Vagina (tissue), 2 donors: ENCODE data around the gene RAB20.

Source experiments
- POLR2AphosphoS5 ChIP-seq, 2 donors: sonication (generic); formaldehyde crosslinking; IDR thresholded peaks; one replicate each; pipeline ENCODE4 v1.9.0; 2017; ENCODE audit warnings: antibody characterized with exemption in 2 of 2, mild to moderate bottlenecking in 2 of 2, low read depth in 1 of 2; ENCODE audit not compliant: insufficient read depth in 1 of 2
- TF ChIP-seq, protein P1 (sequence below), 3 experiments: fragments of 450-650 bp in 2 of 3; fragments of 200-600 bp in 1 of 3; sonication (generic) in 1 of 3; IDR thresholded peaks; one replicate each; pipeline ENCODE4 v1.5.1; 2017 to 2019; ENCODE audit warnings: antibody characterized with exemption in 3 of 3, mild to moderate bottlenecking in 2 of 3, moderate library complexity in 2 of 3

- TF ChIP-seq, protein P1, sequence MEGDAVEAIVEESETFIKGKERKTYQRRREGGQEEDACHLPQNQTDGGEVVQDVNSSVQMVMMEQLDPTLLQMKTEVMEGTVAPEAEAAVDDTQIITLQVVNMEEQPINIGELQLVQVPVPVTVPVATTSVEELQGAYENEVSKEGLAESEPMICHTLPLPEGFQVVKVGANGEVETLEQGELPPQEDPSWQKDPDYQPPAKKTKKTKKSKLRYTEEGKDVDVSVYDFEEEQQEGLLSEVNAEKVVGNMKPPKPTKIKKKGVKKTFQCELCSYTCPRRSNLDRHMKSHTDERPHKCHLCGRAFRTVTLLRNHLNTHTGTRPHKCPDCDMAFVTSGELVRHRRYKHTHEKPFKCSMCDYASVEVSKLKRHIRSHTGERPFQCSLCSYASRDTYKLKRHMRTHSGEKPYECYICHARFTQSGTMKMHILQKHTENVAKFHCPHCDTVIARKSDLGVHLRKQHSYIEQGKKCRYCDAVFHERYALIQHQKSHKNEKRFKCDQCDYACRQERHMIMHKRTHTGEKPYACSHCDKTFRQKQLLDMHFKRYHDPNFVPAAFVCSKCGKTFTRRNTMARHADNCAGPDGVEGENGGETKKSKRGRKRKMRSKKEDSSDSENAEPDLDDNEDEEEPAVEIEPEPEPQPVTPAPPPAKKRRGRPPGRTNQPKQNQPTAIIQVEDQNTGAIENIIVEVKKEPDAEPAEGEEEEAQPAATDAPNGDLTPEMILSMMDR (IDR thresholded peaks at IDR 0.05): no peak
- no peak for TF ChIP-seq POLR2AphosphoS5 (IDR thresholded peaks at IDR 0.05; ENCODE audit: insufficient read depth in 1 of 2, low read depth in 1 of 2)
These were observed 1.4 kb upstream of the RAB20 start for GRCh38 chr13:110562696-110563462.
